Gastrocnemius medialis (tissue), 4 donors: ENCODE results near the gene CIT. TPM values are rescaled to one million over a fixed set of nuclear protein-coding genes. Genes with fewer than 3 reads are reported as not detected.

Experiments used
- ATAC-seq, 2 donors: fragments of 150-250 bp; one replicate each; pipeline ENCODE4 v1.9.1; 2016
- DNase-seq, 2 donors: peaks; one replicate each; pipeline ENCODE4 v3.0.0-alpha.2; 2019
- H3K27ac ChIP-seq, 4 donors: fragments of 200-600 bp; sonication (generic); 1 replicate in 1 of 4; 2 replicates in 3 of 4; pipeline ENCODE4 v1.5.1; 2016 to 2018; ENCODE audit warnings: mild to moderate bottlenecking in 2 of 4, moderate library complexity in 1 of 4
- H3K27me3 ChIP-seq, 3 donors: fragments of 200-600 bp; sonication (generic) in 2 of 3; 1 replicate in 1 of 3; 2 replicates in 2 of 3; pipeline versions ENCODE4 v1.5.1 to v1.6.0; 2016 to 2019; ENCODE audit warnings: mild to moderate bottlenecking in 1 of 3, moderate library complexity in 1 of 3
- H3K36me3 ChIP-seq, 2 donors: fragments of 200-600 bp; sonication (generic) in 1 of 2; one replicate each; pipeline ENCODE4 v1.5.1; 2017 to 2018
- H3K4me1 ChIP-seq, 2 donors: fragments of 200-600 bp; sonication (generic) in 1 of 2; one replicate each; pipeline ENCODE4 v1.5.1; 2016 to 2017; ENCODE audit warnings: mild to moderate bottlenecking in 2 of 2
- H3K4me3 ChIP-seq, 4 donors: fragments of 200-600 bp; sonication (generic) in 3 of 4; 1 replicate in 1 of 4; 2 replicates in 3 of 4; pipeline ENCODE4 v1.5.1; 2016 to 2019; ENCODE audit warnings: mild to moderate bottlenecking in 2 of 4
- H3K9me3 ChIP-seq, 3 donors: fragments of 200-600 bp; sonication (generic) in 2 of 3; 1 replicate in 1 of 3; 2 replicates in 2 of 3; pipeline ENCODE4 v1.5.1; 2016 to 2019
- CTCF ChIP-seq, 5 experiments: fragments of 450-650 bp in 3 of 5; fragments of 200-600 bp in 2 of 5; sonication (generic) in 2 of 5; IDR thresholded peaks in 4 of 5; conservative IDR thresholded peaks in 1 of 5; 1 replicate in 4 of 5; 2 replicates in 1 of 5; pipeline ENCODE4 v1.5.1; 2016 to 2019; ENCODE audit warnings: antibody characterized with exemption in 5 of 5, mild to moderate bottlenecking in 3 of 5, moderate library complexity in 3 of 5
- POLR2A ChIP-seq, 2 donors: fragments of 450-650 bp; IDR thresholded peaks; one replicate each; pipeline ENCODE4 v1.6.1; 2017; ENCODE audit warnings: antibody characterized with exemption in 2 of 2, mild to moderate bottlenecking in 2 of 2, moderate library complexity in 2 of 2
- in situ Hi-C, 4 donors: fragments of 200-750 bp; cut with MboI; loops; one replicate each; pipeline versions ENCODE4 v1.15.0 to v1.8.0; 2017; ENCODE audit warnings: low sequenced_read_pairs in 4 of 4
- intact Hi-C: fragments of 100-400 bp; cut with DNase I; formaldehyde crosslinking; loops from one replicate; pipeline ENCODE4 v1.15.1; 2023; ENCODE audit warnings: low total_unique reads
- total RNA-seq, 4 donors: library from RNA; depleted of rRNA; stranded (reverse); fragments of >200 nt; gene quantifications; one replicate each; pipeline versions ENCODE4 v1.1.0 to v1.2.3, GENCODE V29; 2016

Gene CIT
- total RNA-seq, 4 donors from 2014 or later = 0.05 to 4.0 (median 1.5) TPM

- ATAC-seq = no peak
- DNase-seq = no peak
- no peaks in the 10 kb centered on the region for H3K27me3 ChIP-seq
These were observed 204.9 kb downstream of the CIT start for GRCh38 chr12:119672194-119672593.

GRCh38 chr12:119671070-119671469, 206.1 kb downstream of the CIT start:
- intact Hi-C loops (loop anchor here (2.0 kb wide), 1 partner anchor 48 kb away; no protein-coding TSS in a partner anchor), in situ Hi-C loops (loop anchor here in 1 of 4 donors (25.0 kb wide), 1 partner anchor 234 kb away; no protein-coding TSS in a partner anchor)
- H3K4me3 ChIP-seq = no peak overlapping the region
- DNase-seq = no peak
- peak overlapping the region; percentile 0 to 96 (median 50) for H3K27ac ChIP-seq
- H3K36me3 ChIP-seq = peaks cover 7 to 48% of the 10 kb centered on the region in 2 donors
- H3K27me3 ChIP-seq = no peaks in the 10 kb centered on the region
- H3K9me3 ChIP-seq = no peaks in the 10 kb centered on the region
- TF ChIP-seq CTCF (IDR thresholded peaks at IDR 0.05 in 4 of 5, conservative IDR thresholded peaks at IDR 0.05 in 1 of 5) (no peak), POLR2A (IDR thresholded peaks at IDR 0.05) (no peak)
- peaks cover 29 to 59% of the 10 kb centered on the region in 2 donors for H3K4me1 ChIP-seq
- no peak for ATAC-seq

More at GRCh38 chr12:119672194-119672593, 204.9 kb downstream of the CIT start:
- in situ Hi-C loops = loop anchor here in 1 of 4 donors (25.0 kb wide), 1 partner anchor 235 kb away; no protein-coding TSS in a partner anchor
- TF ChIP-seq CTCF (IDR thresholded peaks at IDR 0.05 in 4 of 5, conservative IDR thresholded peaks at IDR 0.05 in 1 of 5) (no peak), POLR2A (IDR thresholded peaks at IDR 0.05) (no peak)
- peaks cover 25 to 50% of the 10 kb centered on the region in 2 donors for H3K4me1 ChIP-seq
- peak overlapping the region; percentile 44 to 96 (median 58) for H3K27ac ChIP-seq
- intact Hi-C loops = no loop called here
- no peak overlapping the region for H3K4me3 ChIP-seq
- no peaks in the 10 kb centered on the region for H3K9me3 ChIP-seq
- H3K36me3 ChIP-seq = peaks cover 7 to 59% of the 10 kb centered on the region in 2 donors

- ATAC-seq = peak in 1 of 2 donors; percentile 66
- Histone ChIP-seq H3K4me1 (peaks cover 29 to 54% of the 10 kb centered on the region in 2 donors), H3K27ac (peak overlapping the region; percentile 50 to 96 (median 56)), H3K4me3 (peak overlapping the region in 2 of 4 donors; percentile 4 to 14), H3K27me3 (no peaks in the 10 kb centered on the region), H3K36me3 (peaks cover 3 to 36% of the 10 kb centered on the region in 2 donors), H3K9me3 (no peaks in the 10 kb centered on the region)
- in situ Hi-C loops (loop anchor here in 2 of 4 donors (10.0 to 25.0 kb wide), 2 partner anchors 225 to 233 kb away; no protein-coding TSS in a partner anchor), intact Hi-C loops (loop anchor here (2.0 to 10.0 kb wide), 4 partner anchors 49 to 425 kb away; partner anchors contain the start of gene TMEM233)
- TF ChIP-seq CTCF (IDR thresholded peaks at IDR 0.05 in 4 of 5, conservative IDR thresholded peaks at IDR 0.05 in 1 of 5) = no peak
- no peak for TF ChIP-seq POLR2A (IDR thresholded peaks at IDR 0.05)
- DNase-seq = peak in 1 of 2 donors; percentile 30
These were observed 207.2 kb downstream of the CIT start for GRCh38 chr12:119669744-119670472.

GRCh38 chr12:119668324-119668841, 208.7 kb downstream of the CIT start:
- peak overlapping the region; percentile 86 to 98 (median 92) for H3K4me3 ChIP-seq
- peaks cover 2 to 22% of the 10 kb centered on the region in 2 donors for H3K36me3 ChIP-seq
- DNase-seq (no peak), ATAC-seq (peak; percentile 3 to 6)
- TF ChIP-seq CTCF (IDR thresholded peaks at IDR 0.05 in 4 of 5, conservative IDR thresholded peaks at IDR 0.05 in 1 of 5) (no peak), POLR2A (IDR thresholded peaks at IDR 0.05) (no peak)
- H3K27ac ChIP-seq = peak overlapping the region; percentile 90 to 98 (median 96)
- intact Hi-C loops = loop anchor here (5.0 to 10.0 kb wide), 3 partner anchors 76 to 424 kb away; partner anchors contain the start of gene TMEM233
- peaks cover 29 to 46% of the 10 kb centered on the region in 2 donors for H3K4me1 ChIP-seq
- in situ Hi-C loops = loop anchor here in 2 of 4 donors (10.0 to 25.0 kb wide), 2 partner anchors 224 to 231 kb away; no protein-coding TSS in a partner anchor
- no peaks in the 10 kb centered on the region for H3K27me3 ChIP-seq
- H3K9me3 ChIP-seq = no peaks in the 10 kb centered on the region
